ENCODE data around the gene MON1B.

DNA sequence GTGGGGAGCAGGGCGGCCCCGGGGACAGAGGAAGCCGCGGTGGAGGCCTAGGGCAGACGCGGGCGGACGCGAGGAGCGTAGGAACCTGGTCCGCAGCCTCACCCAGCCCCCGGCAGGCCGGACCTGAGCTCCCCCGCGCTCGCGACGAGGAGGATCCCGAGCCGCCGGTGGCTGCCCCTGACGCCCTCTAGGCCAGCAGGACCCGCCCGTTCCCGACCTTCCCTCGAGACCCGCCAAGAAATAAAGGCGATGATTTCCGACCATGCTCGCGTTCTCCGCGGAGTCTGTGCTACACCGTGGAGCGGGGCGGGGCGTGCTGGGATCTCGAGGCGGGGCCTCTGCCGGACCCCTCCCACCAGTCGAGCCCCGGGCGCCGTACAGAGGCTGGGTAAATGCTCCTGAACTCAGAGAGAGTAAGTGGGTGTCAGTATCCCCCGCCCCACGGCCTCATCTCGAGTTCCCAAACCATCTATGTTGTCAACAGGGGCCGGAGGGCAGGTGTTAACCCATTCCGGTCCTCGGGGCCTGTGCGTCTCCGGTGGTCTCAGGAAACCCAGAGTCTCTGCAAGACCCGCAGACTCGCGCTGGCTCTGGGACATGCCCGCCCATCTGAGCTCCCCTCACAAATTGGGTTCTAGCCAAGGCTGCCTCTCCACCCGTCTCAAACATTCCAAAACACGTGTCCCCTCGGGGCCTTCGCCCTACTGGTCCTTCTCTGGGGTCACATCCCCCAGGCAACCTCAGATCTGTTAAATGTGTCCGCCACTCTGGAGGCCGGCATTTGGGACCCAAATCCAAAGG, 22.0 kb downstream of the MON1B start:
- TF ChIP-seq MAX (IDR thresholded peaks at IDR 0.05) (peak; percentile 50), FOXM1 (IDR thresholded peaks at IDR 0.05; ENCODE audit: borderline replicate concordance, low read depth) (no peak), TEAD4 (IDR thresholded peaks at IDR 0.05) (no peak), YY1 (IDR thresholded peaks at IDR 0.05; ENCODE audit: low read depth) (no peak)

Data from Ishikawa (cell line).